K562 (cell line): ENCODE data around the gene YBEY. TPM values are rescaled to one million over a fixed set of nuclear protein-coding genes. Genes with fewer than 3 reads are reported as not detected.

ENCODE experiments used
- ATAC-seq: fragments of 200-7000 bp; cut with Tn5 transposase; 3 replicates; pipeline ENCODE4 v1.9.1; 2020; ENCODE audit warnings: moderate library complexity
- BruUV-seq: library from RNA; stranded (reverse); fragments of 400-500 nt; replicated peaks from 2 replicates; lab custom pipeline; 2021; lab: Mats Ljungman, UMichigan
- CTCF ChIA-PET: fragments of 300-600 bp; formaldehyde crosslinking; extraction: SDS; loops from one replicate; lab custom pipeline; 2021; ENCODE audit warnings: low intra/inter-chr PET ratio; lab: Yijun Ruan, JAX
- POLR2A ChIA-PET: fragments of 300-600, 350-650 bp; sonication (Branson Sonifier 250); formaldehyde crosslinking; extraction: SDS; loops from one replicate; lab custom pipeline; 2021; ENCODE audit warnings: antibody characterized with exemption, inconsistent platforms; lab: Yijun Ruan, JAX
- DNase-seq, 4 experiments: peaks; one replicate each; pipeline versions ENCODE4 v3.0.0 to v3.0.0-alpha.2; 2011 to 2018; ENCODE audit warnings: low spot score in 3 of 4, mixed read lengths in 3 of 4; ENCODE audit errors: extremely low read depth in 1 of 4
- FAIRE-seq: peaks from 2 replicates; lab custom pipeline; 2011; peaks lifted over from hg19 to GRCh38; lab: Jason Lieb, UNC
- H2AFZ ChIP-seq: 2 replicates; pipeline ENCODE4 v1.6.0; 2011; ENCODE audit warnings: low read depth, low read length, control low read depth, inconsistent platforms
- H3K27ac ChIP-seq: fragments of 200-600 bp; 3 replicates; pipeline ENCODE4 v1.8.0; 2011; ENCODE audit warnings: low read depth, mild to moderate bottlenecking, control low read depth, inconsistent platforms, low read length, moderate library complexity, mixed read lengths; ENCODE audit errors: extremely low read depth
- H3K27me3 ChIP-seq, 2 experiments: fragments of 300-600 bp in 1 of 2; 2 replicates in 1 of 2; 3 replicates in 1 of 2; pipeline versions ENCODE4 v1.6.0 to v1.8.0; 2011; ENCODE audit warnings: inconsistent platforms in 2 of 2, low read length in 2 of 2, mild to moderate bottlenecking in 1 of 2, mixed read lengths in 1 of 2, moderate library complexity in 1 of 2; ENCODE audit not compliant: control insufficient read depth in 2 of 2, insufficient read depth in 2 of 2
- H3K36me3 ChIP-seq: fragments of 300-600 bp; 3 replicates; pipeline ENCODE4 v1.8.0; 2011; ENCODE audit warnings: mild to moderate bottlenecking, low read length, inconsistent platforms; ENCODE audit not compliant: control insufficient read depth, insufficient read depth
- H3K4me1 ChIP-seq, 2 experiments: fragments of 200-600 bp in 1 of 2; replicated peaks in 1 of 2; 2 replicates in 1 of 2; 3 replicates in 1 of 2; pipeline versions ENCODE4 v1.5.1 to v1.8.0; 2011; ENCODE audit warnings: inconsistent platforms in 2 of 2, low read length in 2 of 2, mild to moderate bottlenecking in 1 of 2, mixed read lengths in 1 of 2, moderate library complexity in 1 of 2; ENCODE audit not compliant: control insufficient read depth in 2 of 2, insufficient read depth in 2 of 2
- H3K4me2 ChIP-seq: 2 replicates; pipeline ENCODE4 v1.6.1; 2011; ENCODE audit warnings: low read length, control low read depth, inconsistent platforms, mixed read lengths; ENCODE audit not compliant: insufficient read depth
- H3K4me3 ChIP-seq: fragments of 200-600 bp; sonication (generic), shearing (Covaris generic); 2 replicates; pipeline ENCODE4 v1.5.1; 2016; ENCODE audit warnings: control low read depth, inconsistent platforms
- H3K79me2 ChIP-seq: fragments of 200-600 bp; 3 replicates; pipeline ENCODE4 v1.8.0; 2011; ENCODE audit warnings: low read length, inconsistent platforms; ENCODE audit not compliant: control insufficient read depth, insufficient read depth
- H3K9ac ChIP-seq, 2 experiments: 2 replicates each; pipeline versions ENCODE4 v1.6.0 to v1.6.1; 2011; ENCODE audit warnings: low read depth in 2 of 2, low read length in 2 of 2, control low read depth in 1 of 2, inconsistent platforms in 1 of 2, mild to moderate bottlenecking in 1 of 2, mixed read lengths in 1 of 2; ENCODE audit not compliant: insufficient read depth in 1 of 2
- H3K9me1 ChIP-seq: one replicate; pipeline ENCODE4 v1.6.0; 2011; ENCODE audit warnings: inconsistent platforms, mild to moderate bottlenecking, low read length, moderate library complexity; ENCODE audit not compliant: control insufficient read depth, insufficient read depth
- H3K9me3 ChIP-seq: replicated peaks from 2 replicates; pipeline ENCODE4 v1.5.1; 2011; ENCODE audit warnings: low read depth, low read length, inconsistent platforms; ENCODE audit not compliant: control insufficient read depth, insufficient read depth
- H4K20me1 ChIP-seq: replicated peaks from 2 replicates; pipeline ENCODE4 v1.6.1; 2011; ENCODE audit warnings: low read length, inconsistent platforms, mixed read lengths; ENCODE audit not compliant: control insufficient read depth, insufficient read depth
- JUND ChIP-seq, 2 experiments: IDR thresholded peaks; 2 replicates in 1 of 2; 3 replicates in 1 of 2; pipeline ENCODE4 v1.6.1; 2011; ENCODE audit warnings: borderline replicate concordance in 2 of 2, low read depth in 2 of 2, low read length in 2 of 2, improper control_type of control experiment in 1 of 2, missing biosample characterization in 1 of 2, missing genetic modification characterization in 1 of 2, missing genetic modification reagents in 1 of 2
- MAFF ChIP-seq: IDR thresholded peaks from 2 replicates; pipeline ENCODE4 v1.6.1; 2012; ENCODE audit warnings: low read length, improper control_type of control experiment
- PCBP1 ChIP-seq: fragments of 200-400 bp; formaldehyde crosslinking; IDR thresholded peaks from 2 replicates; pipeline ENCODE4 v1.6.1; 2018; ENCODE audit warnings: mild to moderate bottlenecking, low read depth, low read length; ENCODE audit not compliant: poor library complexity, severe bottlenecking
- RBFOX2 ChIP-seq: fragments of 200-400 bp; formaldehyde crosslinking; IDR thresholded peaks from 2 replicates; pipeline ENCODE4 v1.6.1; 2017; ENCODE audit warnings: low read depth, mild to moderate bottlenecking, low read length, moderate library complexity
- RBM25 ChIP-seq: fragments of 200-400 bp; formaldehyde crosslinking; IDR thresholded peaks from 2 replicates; pipeline ENCODE4 v1.6.1; 2018; ENCODE audit warnings: low read length, low read depth, moderate library complexity; ENCODE audit not compliant: severe bottlenecking
- TSC22D4 ChIP-seq: fragments of 450-650 bp; IDR thresholded peaks from 2 replicates; pipeline ENCODE4 v1.6.1; 2016; ENCODE audit warnings: missing genetic modification characterization, missing biosample characterization, control low read depth
- YBX1 ChIP-seq: fragments of 450-650 bp; IDR thresholded peaks from 2 replicates; pipeline ENCODE4 v1.7.1; 2016; ENCODE audit warnings: mild to moderate bottlenecking
- ZC3H8 ChIP-seq: fragments of 450-650 bp; IDR thresholded peaks from 2 replicates; pipeline ENCODE4 v1.6.1; 2017
- WGBS: fragments of 100-300 bp; shearing (Covaris generic); methylation state at CpG from one replicate; pipeline ENCODE4 v1.1.6; 2016; ENCODE audit warnings: low coverage, mixed read lengths; ENCODE audit not compliant: insufficient coverage; ENCODE audit errors: missing lambda C conversion rate; 5-methylcytosine and 5-hydroxymethylcytosine counted together
- in situ Hi-C: fragments of 300-500 bp; cut with MboI; formaldehyde crosslinking; loops from 4 replicates; pipeline ENCODE4 v1.15.0; 2018; ENCODE audit warnings: inconsistent platforms, mixed read lengths
- intact Hi-C: fragments of 100-400 bp; cut with micrococcal nuclease; formaldehyde crosslinking; loops from 2 replicates; pipeline ENCODE4 v1.14.2; 2022
- polyA plus RNA-seq, 8 experiments: library from polyadenylated mRNA; depleted of rRNA in 4 of 8; stranded (reverse) in 5 of 8; unstranded in 3 of 8; fragments of >200 nt; fragmentation: Nextera tagmentation in 2 of 8; fragmentation: Illumina TruSeq in 1 of 8; extraction: Ambion mirVana in 2 of 8; extraction: Trizol in 1 of 8; gene quantifications; 2 replicates each; pipeline versions ENCODE4 v1.2.1 to v1.2.3, GENCODE V29; 2011 to 2014; ENCODE audit warnings: inconsistent platforms in 1 of 8, missing spikeins in 1 of 8
- total RNA-seq, 7 experiments: library from RNA; depleted of rRNA in 6 of 7; stranded (reverse); fragments of >200 nt in 6 of 7; fragmentation: Illumina TruSeq in 2 of 7; extraction: Trizol in 2 of 7; gene quantifications; 2 replicates each; pipeline versions ENCODE4 v1.2.1 to v1.2.3, GENCODE V29; 2011 to 2021; ENCODE audit warnings: low replicate concordance in 1 of 7
- TF ChIP-seq, protein P1 (sequence below): sonication (generic); formaldehyde crosslinking; IDR thresholded peaks from 2 replicates; pipeline ENCODE4 v1.4.0; 2020; ENCODE audit warnings: mild to moderate bottlenecking, missing genetic modification reagents
- TF ChIP-seq, protein P2 (sequence below): fragments of 250-450 bp; sonication (Bioruptor Pico); IDR thresholded peaks from 2 replicates; pipeline ENCODE4 v1.8.0; 2022; ENCODE audit warnings: inconsistent platforms, mild to moderate bottlenecking, moderate library complexity, borderline replicate concordance

The YBEY gene
- total and polyA plus RNA-seq, 9 of the 15 experiments (the other 6 are each of a cell fraction or from before 2014, with no cell fraction given), result 6.4 to 28.0 (median 12.4) TPM

DNA sequence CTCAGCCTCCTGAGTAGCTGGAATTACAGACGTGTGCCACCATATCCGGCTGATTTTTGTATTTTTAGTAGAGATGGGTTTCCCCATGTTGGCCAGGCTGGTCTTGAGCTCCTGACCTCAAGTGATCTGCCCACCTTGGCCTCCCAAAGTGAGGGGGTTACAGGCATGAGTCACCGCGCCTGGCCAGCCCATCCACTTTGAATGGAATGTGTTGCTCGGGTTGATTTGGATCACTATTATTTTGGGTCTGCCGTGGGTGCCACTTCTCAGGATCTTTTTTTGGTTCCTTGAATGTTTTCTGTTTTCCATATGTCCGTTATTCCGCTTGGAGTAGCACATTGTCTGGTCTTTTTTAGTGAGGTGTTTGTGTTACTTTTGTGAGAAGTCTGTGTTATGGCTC, 54.9 kb downstream of the YBEY start:
- POLR2A ChIA-PET, result interaction anchor here (0.8 kb wide), 1 partner anchor 160 kb away, joined by 3 read pairs; no protein-coding TSS in a partner anchor
- peaks cover 52% of the 10 kb centered on the region for H3K36me3 ChIP-seq
- no peak overlapping the region for H3K4me2 ChIP-seq
- no peak for DNase-seq
- WGBS, result 92% methylated on average over 8 of the region's 8 CpGs
- no peaks in the 10 kb centered on the region for H3K4me1 ChIP-seq
- TF ChIP-seq RBFOX2 (no peak), ZC3H8 (no peak), RBM25 (no peak), PCBP1 (no peak), YBX1 (no peak), JUND (IDR thresholded peaks at IDR 0.05; ENCODE audit: borderline replicate concordance, low read depth, low read length) (no peak), JUND (tag; IDR thresholded peaks at IDR 0.05; ENCODE audit: borderline replicate concordance, low read depth, low read length) (no peak), TSC22D4 (tag) (no peak), MAFF (no peak)
- TF ChIP-seq, protein P1, sequence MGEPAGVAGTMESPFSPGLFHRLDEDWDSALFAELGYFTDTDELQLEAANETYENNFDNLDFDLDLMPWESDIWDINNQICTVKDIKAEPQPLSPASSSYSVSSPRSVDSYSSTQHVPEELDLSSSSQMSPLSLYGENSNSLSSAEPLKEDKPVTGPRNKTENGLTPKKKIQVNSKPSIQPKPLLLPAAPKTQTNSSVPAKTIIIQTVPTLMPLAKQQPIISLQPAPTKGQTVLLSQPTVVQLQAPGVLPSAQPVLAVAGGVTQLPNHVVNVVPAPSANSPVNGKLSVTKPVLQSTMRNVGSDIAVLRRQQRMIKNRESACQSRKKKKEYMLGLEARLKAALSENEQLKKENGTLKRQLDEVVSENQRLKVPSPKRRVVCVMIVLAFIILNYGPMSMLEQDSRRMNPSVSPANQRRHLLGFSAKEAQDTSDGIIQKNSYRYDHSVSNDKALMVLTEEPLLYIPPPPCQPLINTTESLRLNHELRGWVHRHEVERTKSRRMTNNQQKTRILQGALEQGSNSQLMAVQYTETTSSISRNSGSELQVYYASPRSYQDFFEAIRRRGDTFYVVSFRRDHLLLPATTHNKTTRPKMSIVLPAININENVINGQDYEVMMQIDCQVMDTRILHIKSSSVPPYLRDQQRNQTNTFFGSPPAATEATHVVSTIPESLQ, result no peak
- TF ChIP-seq, protein P2, sequence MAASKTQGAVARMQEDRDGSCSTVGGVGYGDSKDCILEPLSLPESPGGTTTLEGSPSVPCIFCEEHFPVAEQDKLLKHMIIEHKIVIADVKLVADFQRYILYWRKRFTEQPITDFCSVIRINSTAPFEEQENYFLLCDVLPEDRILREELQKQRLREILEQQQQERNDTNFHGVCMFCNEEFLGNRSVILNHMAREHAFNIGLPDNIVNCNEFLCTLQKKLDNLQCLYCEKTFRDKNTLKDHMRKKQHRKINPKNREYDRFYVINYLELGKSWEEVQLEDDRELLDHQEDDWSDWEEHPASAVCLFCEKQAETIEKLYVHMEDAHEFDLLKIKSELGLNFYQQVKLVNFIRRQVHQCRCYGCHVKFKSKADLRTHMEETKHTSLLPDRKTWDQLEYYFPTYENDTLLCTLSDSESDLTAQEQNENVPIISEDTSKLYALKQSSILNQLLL (CRISPR knock-in tag), result no peak
- TF ChIP-seq, all 486 proteins: peak for 0
- H2AFZ ChIP-seq, result no peak overlapping the region
- intact Hi-C loops (no loop called here), in situ Hi-C loops (no loop called here)
- no peaks in the 10 kb centered on the region for H4K20me1 ChIP-seq
- no peak overlapping the region for H3K27ac ChIP-seq
- FAIRE-seq (no peak), ATAC-seq (no peak)
- no peaks in the 10 kb centered on the region for H3K27me3 ChIP-seq
- peaks cover 30% of the 10 kb centered on the region for H3K79me2 ChIP-seq
- H3K9ac ChIP-seq, result no peak overlapping the region
- no peak overlapping the region for H3K4me3 ChIP-seq
- no TSS peak for BruUV-seq
- H3K9me1 ChIP-seq, result no peaks in the 10 kb centered on the region
- CTCF ChIA-PET, result no interaction called here
- 0 out of 2 replicates have a peak, but pooled peaks cover 2% of the 10 kb centered on the region for H3K9me3 ChIP-seq
